NT2/D1 (cell line): Measurements from ENCODE around the gene ADNP.

ENCODE experiments used
- SUZ12 ChIP-seq: IDR thresholded peaks from 2 replicates; pipeline ENCODE4 v1.6.1; 2011; ENCODE audit not compliant: insufficient read length, insufficient read depth; ENCODE audit errors: extremely low read depth
- YY1 ChIP-seq: IDR thresholded peaks from 2 replicates; pipeline ENCODE4 v1.6.1; 2011; ENCODE audit not compliant: insufficient read length, insufficient read depth
- ZNF274 ChIP-seq: IDR thresholded peaks from 2 replicates; pipeline ENCODE4 v1.6.1; 2011; ENCODE audit warnings: mild to moderate bottlenecking, low read depth, low read length

DNA sequence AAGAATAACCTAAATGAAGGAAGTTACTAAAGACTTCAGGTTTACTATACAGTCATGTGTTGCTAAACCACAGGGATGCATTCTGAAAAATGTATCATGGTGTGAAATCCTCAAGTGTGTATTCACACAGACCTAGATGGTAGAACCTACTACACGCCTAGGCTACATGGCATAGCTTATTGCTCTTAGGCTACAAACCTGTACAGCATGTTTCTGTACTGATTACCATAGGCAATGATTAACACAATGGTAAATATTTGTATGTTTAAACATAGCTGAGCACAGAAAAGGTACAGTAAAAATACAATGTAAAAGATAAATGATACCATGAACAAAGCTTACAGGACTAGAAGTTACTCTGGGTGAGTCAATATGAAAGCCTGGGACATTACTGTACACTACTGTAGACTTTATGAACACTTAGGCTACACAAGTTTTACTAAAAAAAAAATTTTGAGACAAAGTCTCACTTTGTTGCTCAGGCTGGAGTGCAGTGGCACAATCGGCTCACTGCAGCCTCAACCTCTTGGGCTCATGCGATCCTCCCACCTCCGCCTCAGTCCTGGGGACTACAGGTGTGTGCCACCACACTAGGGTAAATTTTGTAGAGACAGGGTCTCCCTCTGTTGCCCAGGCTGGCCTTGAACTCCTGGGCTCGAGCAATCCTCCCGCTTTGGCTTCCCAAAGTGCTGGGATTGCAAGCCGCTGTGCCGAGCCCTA is 36.0 kb downstream of the ADNP start:
- TF ChIP-seq YY1 (no peak), ZNF274 (no peak), SUZ12 (no peak)
